K562 (cell line): ENCODE measurements around the gene LDB2. TPM values are rescaled to one million over a fixed set of nuclear protein-coding genes. Genes with fewer than 3 reads are reported as not detected.

Experiments used
- ATAC-seq: fragments of 200-7000 bp; cut with Tn5 transposase; 3 replicates; pipeline ENCODE4 v1.9.1; 2020; ENCODE audit warnings: moderate library complexity
- BruUV-seq: library from RNA; stranded (reverse); fragments of 400-500 nt; replicated peaks from 2 replicates; lab custom pipeline; 2021; lab: Mats Ljungman, UMichigan
- CTCF ChIA-PET: fragments of 300-600 bp; formaldehyde crosslinking; extraction: SDS; loops from one replicate; lab custom pipeline; 2021; ENCODE audit warnings: low intra/inter-chr PET ratio; lab: Yijun Ruan, JAX
- POLR2A ChIA-PET: fragments of 300-600, 350-650 bp; sonication (Branson Sonifier 250); formaldehyde crosslinking; extraction: SDS; loops from one replicate; lab custom pipeline; 2021; ENCODE audit warnings: antibody characterized with exemption, inconsistent platforms; lab: Yijun Ruan, JAX
- DNase-seq, 4 experiments: peaks; one replicate each; pipeline versions ENCODE4 v3.0.0 to v3.0.0-alpha.2; 2011 to 2018; ENCODE audit warnings: low spot score in 3 of 4, mixed read lengths in 3 of 4; ENCODE audit errors: extremely low read depth in 1 of 4
- FAIRE-seq: peaks from 2 replicates; lab custom pipeline; 2011; peaks lifted over from hg19 to GRCh38; lab: Jason Lieb, UNC
- H2AFZ ChIP-seq: 2 replicates; pipeline ENCODE4 v1.6.0; 2011; ENCODE audit warnings: low read depth, low read length, control low read depth, inconsistent platforms
- H3K27ac ChIP-seq: fragments of 200-600 bp; 3 replicates; pipeline ENCODE4 v1.8.0; 2011; ENCODE audit warnings: low read depth, mild to moderate bottlenecking, control low read depth, inconsistent platforms, low read length, moderate library complexity, mixed read lengths; ENCODE audit errors: extremely low read depth
- H3K27me3 ChIP-seq, 2 experiments: fragments of 300-600 bp in 1 of 2; 2 replicates in 1 of 2; 3 replicates in 1 of 2; pipeline versions ENCODE4 v1.6.0 to v1.8.0; 2011; ENCODE audit warnings: inconsistent platforms in 2 of 2, low read length in 2 of 2, mild to moderate bottlenecking in 1 of 2, mixed read lengths in 1 of 2, moderate library complexity in 1 of 2; ENCODE audit not compliant: control insufficient read depth in 2 of 2, insufficient read depth in 2 of 2
- H3K36me3 ChIP-seq: fragments of 300-600 bp; 3 replicates; pipeline ENCODE4 v1.8.0; 2011; ENCODE audit warnings: mild to moderate bottlenecking, low read length, inconsistent platforms; ENCODE audit not compliant: control insufficient read depth, insufficient read depth
- H3K4me1 ChIP-seq, 2 experiments: fragments of 200-600 bp in 1 of 2; replicated peaks in 1 of 2; 2 replicates in 1 of 2; 3 replicates in 1 of 2; pipeline versions ENCODE4 v1.5.1 to v1.8.0; 2011; ENCODE audit warnings: inconsistent platforms in 2 of 2, low read length in 2 of 2, mild to moderate bottlenecking in 1 of 2, mixed read lengths in 1 of 2, moderate library complexity in 1 of 2; ENCODE audit not compliant: control insufficient read depth in 2 of 2, insufficient read depth in 2 of 2
- H3K4me2 ChIP-seq: 2 replicates; pipeline ENCODE4 v1.6.1; 2011; ENCODE audit warnings: low read length, control low read depth, inconsistent platforms, mixed read lengths; ENCODE audit not compliant: insufficient read depth
- H3K4me3 ChIP-seq: fragments of 200-600 bp; sonication (generic), shearing (Covaris generic); 2 replicates; pipeline ENCODE4 v1.5.1; 2016; ENCODE audit warnings: control low read depth, inconsistent platforms
- H3K79me2 ChIP-seq: fragments of 200-600 bp; 3 replicates; pipeline ENCODE4 v1.8.0; 2011; ENCODE audit warnings: low read length, inconsistent platforms; ENCODE audit not compliant: control insufficient read depth, insufficient read depth
- H3K9ac ChIP-seq, 2 experiments: 2 replicates each; pipeline versions ENCODE4 v1.6.0 to v1.6.1; 2011; ENCODE audit warnings: low read depth in 2 of 2, low read length in 2 of 2, control low read depth in 1 of 2, inconsistent platforms in 1 of 2, mild to moderate bottlenecking in 1 of 2, mixed read lengths in 1 of 2; ENCODE audit not compliant: insufficient read depth in 1 of 2
- H3K9me1 ChIP-seq: one replicate; pipeline ENCODE4 v1.6.0; 2011; ENCODE audit warnings: inconsistent platforms, mild to moderate bottlenecking, low read length, moderate library complexity; ENCODE audit not compliant: control insufficient read depth, insufficient read depth
- H3K9me3 ChIP-seq: replicated peaks from 2 replicates; pipeline ENCODE4 v1.5.1; 2011; ENCODE audit warnings: low read depth, low read length, inconsistent platforms; ENCODE audit not compliant: control insufficient read depth, insufficient read depth
- H4K20me1 ChIP-seq: replicated peaks from 2 replicates; pipeline ENCODE4 v1.6.1; 2011; ENCODE audit warnings: low read length, inconsistent platforms, mixed read lengths; ENCODE audit not compliant: control insufficient read depth, insufficient read depth
- PTBP1 ChIP-seq: fragments of 200-400 bp; formaldehyde crosslinking; IDR thresholded peaks from 2 replicates; pipeline ENCODE4 v1.6.1; 2017; ENCODE audit warnings: low read depth, low read length
- ZEB2 ChIP-seq: fragments of 450-650 bp; IDR thresholded peaks from 2 replicates; pipeline ENCODE4 v1.6.1; 2016
- WGBS: fragments of 100-300 bp; shearing (Covaris generic); methylation state at CpG from one replicate; pipeline ENCODE4 v1.1.6; 2016; ENCODE audit warnings: low coverage, mixed read lengths; ENCODE audit not compliant: insufficient coverage; ENCODE audit errors: missing lambda C conversion rate; 5-methylcytosine and 5-hydroxymethylcytosine counted together
- in situ Hi-C: fragments of 300-500 bp; cut with MboI; formaldehyde crosslinking; loops from 4 replicates; pipeline ENCODE4 v1.15.0; 2018; ENCODE audit warnings: inconsistent platforms, mixed read lengths
- intact Hi-C: fragments of 100-400 bp; cut with micrococcal nuclease; formaldehyde crosslinking; loops from 2 replicates; pipeline ENCODE4 v1.14.2; 2022
- polyA plus RNA-seq, 8 experiments: library from polyadenylated mRNA; depleted of rRNA in 4 of 8; stranded (reverse) in 5 of 8; unstranded in 3 of 8; fragments of >200 nt; fragmentation: Nextera tagmentation in 2 of 8; fragmentation: Illumina TruSeq in 1 of 8; extraction: Ambion mirVana in 2 of 8; extraction: Trizol in 1 of 8; gene quantifications; 2 replicates each; pipeline versions ENCODE4 v1.2.1 to v1.2.3, GENCODE V29; 2011 to 2014; ENCODE audit warnings: inconsistent platforms in 1 of 8, missing spikeins in 1 of 8
- total RNA-seq, 7 experiments: library from RNA; depleted of rRNA in 6 of 7; stranded (reverse); fragments of >200 nt in 6 of 7; fragmentation: Illumina TruSeq in 2 of 7; extraction: Trizol in 2 of 7; gene quantifications; 2 replicates each; pipeline versions ENCODE4 v1.2.1 to v1.2.3, GENCODE V29; 2011 to 2021; ENCODE audit warnings: low replicate concordance in 1 of 7
- TF ChIP-seq, protein P1 (sequence below): fragments of 250-450 bp; sonication (Bioruptor Pico); IDR thresholded peaks from 2 replicates; pipeline ENCODE4 v1.5.1; 2021; ENCODE audit warnings: mild to moderate bottlenecking
- TF ChIP-seq, protein P2 (sequence below): fragments of 450-650 bp; IDR thresholded peaks from 2 replicates; pipeline ENCODE4 v1.6.1; 2017; ENCODE audit warnings: mild to moderate bottlenecking, moderate library complexity
- TF ChIP-seq, protein P3 (sequence below): sonication (generic); formaldehyde crosslinking; IDR thresholded peaks from 2 replicates; pipeline ENCODE4 v1.8.0; 2022; ENCODE audit warnings: mild to moderate bottlenecking, missing genetic modification reagents
- TF ChIP-seq, protein P4 (sequence below): IDR thresholded peaks from 2 replicates; pipeline ENCODE4 v1.6.1; 2011; ENCODE audit warnings: borderline replicate concordance, low read depth, mild to moderate bottlenecking, moderate library complexity, low read length; ENCODE audit not compliant: insufficient read depth, poor library complexity, severe bottlenecking

Gene LDB2
- total and polyA plus RNA-seq, 9 of the 15 experiments (the other 6 are each of a cell fraction or from before 2014, with no cell fraction given): 0.10 to 0.20 TPM; not detected in 7

DNA sequence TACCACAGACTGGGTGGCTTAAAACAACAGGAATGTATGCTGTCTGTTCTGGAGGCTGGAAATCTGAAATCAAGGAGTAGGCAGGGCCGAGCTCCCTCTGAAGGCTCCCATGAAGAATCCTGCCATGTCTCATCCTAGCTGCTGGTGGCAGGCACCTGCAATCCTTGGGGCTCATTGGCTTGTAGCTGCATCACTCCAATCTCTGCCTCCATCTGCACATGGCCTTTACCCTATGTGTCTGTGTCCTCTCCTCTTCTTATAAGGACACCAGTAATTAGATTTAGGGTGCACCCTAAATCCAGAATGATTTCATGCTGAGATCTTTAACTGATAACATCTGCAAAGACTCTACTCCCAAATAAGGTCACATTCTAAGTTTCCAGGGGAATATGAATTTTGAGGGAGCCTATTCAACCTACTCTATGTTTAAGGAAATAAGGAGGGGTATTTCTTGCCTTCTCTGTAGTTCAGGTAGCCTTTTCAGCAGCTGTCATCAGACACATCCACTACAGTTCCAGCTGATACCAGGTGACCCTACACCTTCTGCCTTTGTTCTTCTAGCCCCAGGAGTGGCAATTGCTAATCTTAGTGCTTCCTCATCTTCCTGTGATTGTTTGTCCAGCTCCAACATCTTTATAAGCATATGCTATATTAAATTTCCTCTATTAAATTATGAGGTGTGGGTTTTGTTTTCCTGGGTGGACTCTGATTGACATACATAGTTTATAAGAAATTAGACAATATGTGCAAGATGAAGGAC, 377.1 kb downstream of the LDB2 start:
- H3K9me3 ChIP-seq: no peaks in the 10 kb centered on the region
- in situ Hi-C loops (no loop called here), intact Hi-C loops (no loop called here)
- no peaks in the 10 kb centered on the region for H3K36me3 ChIP-seq
- DNase-seq: no peak
- ChIA-PET POLR2A (interaction anchor here (0.6 kb wide), 1 partner anchor 10 kb away, joined by 3 read pairs; no protein-coding TSS in a partner anchor), CTCF (no interaction called here)
- H3K9me1 ChIP-seq: no peaks in the 10 kb centered on the region
- H3K4me2 ChIP-seq: no peak overlapping the region
- no peaks in the 10 kb centered on the region for H4K20me1 ChIP-seq
- FAIRE-seq: no peak
- H3K4me1 ChIP-seq: no peaks in the 10 kb centered on the region
- H3K27ac ChIP-seq: no peak overlapping the region
- TF ChIP-seq, protein P1, sequence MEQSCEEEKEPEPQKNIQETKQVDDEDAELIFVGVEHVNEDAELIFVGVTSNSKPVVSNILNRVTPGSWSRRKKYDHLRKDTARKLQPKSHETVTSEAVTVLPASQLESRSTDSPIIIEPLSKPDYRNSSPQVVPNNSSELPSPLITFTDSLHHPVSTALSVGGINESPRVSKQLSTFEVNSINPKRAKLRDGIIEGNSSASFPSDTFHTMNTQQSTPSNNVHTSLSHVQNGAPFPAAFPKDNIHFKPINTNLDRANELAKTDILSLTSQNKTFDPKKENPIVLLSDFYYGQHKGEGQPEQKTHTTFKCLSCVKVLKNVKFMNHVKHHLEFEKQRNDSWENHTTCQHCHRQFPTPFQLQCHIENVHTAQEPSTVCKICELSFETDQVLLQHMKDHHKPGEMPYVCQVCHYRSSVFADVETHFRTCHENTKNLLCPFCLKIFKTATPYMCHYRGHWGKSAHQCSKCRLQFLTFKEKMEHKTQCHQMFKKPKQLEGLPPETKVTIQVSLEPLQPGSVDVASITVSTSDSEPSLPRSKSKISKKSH: no peak
- TF ChIP-seq, protein P2, sequence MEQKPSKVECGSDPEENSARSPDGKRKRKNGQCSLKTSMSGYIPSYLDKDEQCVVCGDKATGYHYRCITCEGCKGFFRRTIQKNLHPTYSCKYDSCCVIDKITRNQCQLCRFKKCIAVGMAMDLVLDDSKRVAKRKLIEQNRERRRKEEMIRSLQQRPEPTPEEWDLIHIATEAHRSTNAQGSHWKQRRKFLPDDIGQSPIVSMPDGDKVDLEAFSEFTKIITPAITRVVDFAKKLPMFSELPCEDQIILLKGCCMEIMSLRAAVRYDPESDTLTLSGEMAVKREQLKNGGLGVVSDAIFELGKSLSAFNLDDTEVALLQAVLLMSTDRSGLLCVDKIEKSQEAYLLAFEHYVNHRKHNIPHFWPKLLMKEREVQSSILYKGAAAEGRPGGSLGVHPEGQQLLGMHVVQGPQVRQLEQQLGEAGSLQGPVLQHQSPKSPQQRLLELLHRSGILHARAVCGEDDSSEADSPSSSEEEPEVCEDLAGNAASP: no peak
- TF ChIP-seq PTBP1: no peak
- TF ChIP-seq, protein P3, sequence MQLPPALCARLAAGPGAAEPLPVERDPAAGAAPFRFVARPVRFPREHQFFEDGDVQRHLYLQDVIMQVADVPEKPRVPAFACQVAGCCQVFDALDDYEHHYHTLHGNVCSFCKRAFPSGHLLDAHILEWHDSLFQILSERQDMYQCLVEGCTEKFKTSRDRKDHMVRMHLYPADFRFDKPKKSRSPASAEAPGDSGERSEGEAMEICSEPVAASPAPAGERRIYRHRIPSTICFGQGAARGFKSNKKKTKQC (CRISPR knock-in tag): no peak
- TF ChIP-seq, protein P4, sequence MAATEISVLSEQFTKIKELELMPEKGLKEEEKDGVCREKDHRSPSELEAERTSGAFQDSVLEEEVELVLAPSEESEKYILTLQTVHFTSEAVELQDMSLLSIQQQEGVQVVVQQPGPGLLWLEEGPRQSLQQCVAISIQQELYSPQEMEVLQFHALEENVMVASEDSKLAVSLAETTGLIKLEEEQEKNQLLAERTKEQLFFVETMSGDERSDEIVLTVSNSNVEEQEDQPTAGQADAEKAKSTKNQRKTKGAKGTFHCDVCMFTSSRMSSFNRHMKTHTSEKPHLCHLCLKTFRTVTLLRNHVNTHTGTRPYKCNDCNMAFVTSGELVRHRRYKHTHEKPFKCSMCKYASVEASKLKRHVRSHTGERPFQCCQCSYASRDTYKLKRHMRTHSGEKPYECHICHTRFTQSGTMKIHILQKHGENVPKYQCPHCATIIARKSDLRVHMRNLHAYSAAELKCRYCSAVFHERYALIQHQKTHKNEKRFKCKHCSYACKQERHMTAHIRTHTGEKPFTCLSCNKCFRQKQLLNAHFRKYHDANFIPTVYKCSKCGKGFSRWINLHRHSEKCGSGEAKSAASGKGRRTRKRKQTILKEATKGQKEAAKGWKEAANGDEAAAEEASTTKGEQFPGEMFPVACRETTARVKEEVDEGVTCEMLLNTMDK: no peak
- no peak for TF ChIP-seq ZEB2
- no peak for ATAC-seq
- no peak overlapping the region for H3K9ac ChIP-seq
- no peak overlapping the region for H2AFZ ChIP-seq
- H3K79me2 ChIP-seq: no peaks in the 10 kb centered on the region
- H3K27me3 ChIP-seq: no peaks in the 10 kb centered on the region
- BruUV-seq: no TSS peak
- WGBS: 0% methylated on average over 1 of the region's 1 CpG
- no peak overlapping the region for H3K4me3 ChIP-seq
